ENCODE measurements around the gene UHRF1.
"Not testable (repeated sequence)": the region's sequence is repeated elsewhere in the genome, so short reads cannot be mapped to it uniquely, and the experiment has no call there.

GRCh38 chr19:4882874-4883273, 26.4 kb upstream of the UHRF1 start:
- not testable (repeated sequence) for TF ChIP-seq RNF2 (conservative IDR thresholded peaks at IDR 0.05; ENCODE audit: low read depth); CTCF (CRISPR knock-in tag; IDR thresholded peaks at IDR 0.05); ZSCAN29 (CRISPR knock-in tag; conservative IDR thresholded peaks at IDR 0.05); GATAD2A (CRISPR knock-in tag; IDR thresholded peaks at IDR 0.05); ARNTL (CRISPR knock-in tag; IDR thresholded peaks at IDR 0.05); AGO1 (IDR thresholded peaks at IDR 0.05; ENCODE audit: low read depth, low read length, poor library complexity, severe bottlenecking); ZNF3 (CRISPR knock-in tag; IDR thresholded peaks at IDR 0.05); ZC3H4 (CRISPR knock-in tag; IDR thresholded peaks at IDR 0.05; ENCODE audit: borderline replicate concordance); NCOR1 (IDR thresholded peaks at IDR 0.05; ENCODE audit: borderline replicate concordance, low read length); ZBTB8A (CRISPR knock-in tag; IDR thresholded peaks at IDR 0.05; ENCODE audit: borderline replicate concordance, low read depth); POLR2A (IDR thresholded peaks at IDR 0.05; ENCODE audit: insufficient read depth in 1 of 2, low read depth in 2 of 2, low read length in 2 of 2); ZNF143 (CRISPR knock-in tag; IDR thresholded peaks at IDR 0.05); ATF3 (CRISPR knock-in tag; IDR thresholded peaks at IDR 0.05); MYNN (CRISPR knock-in tag; IDR thresholded peaks at IDR 0.05; ENCODE audit: low read depth)
